SK-N-MC (cell line): ENCODE results near the gene CFAP77.

Source experiments
- EZH2 ChIP-seq: fragments of 200-600 bp; sonication (generic); IDR thresholded peaks from one replicate; pipeline ENCODE4 v1.6.1; 2017; ENCODE audit warnings: antibody characterized with exemption
- POLR2AphosphoS5 ChIP-seq: IDR thresholded peaks from 2 replicates; pipeline ENCODE4 v1.6.1; 2012; ENCODE audit warnings: mild to moderate bottlenecking, low read depth, low read length, borderline replicate concordance

GRCh38 chr9:132486706-132487350 lies 76.8 kb downstream of the CFAP77 start:
- TF ChIP-seq EZH2 (peak; percentile 84), POLR2AphosphoS5 (no peak)
